A549 (cell line): Measurements from ENCODE around the gene TYW1. TPM values are rescaled to one million over a fixed set of nuclear protein-coding genes. Genes with fewer than 3 reads are reported as not detected.
A peak's percentile ranks its signal among the peaks of the same experiment; 100 is the strongest.
"Not testable (repeated sequence)": the region's sequence is repeated elsewhere in the genome, so short reads cannot be mapped to it uniquely, and the experiment has no call there.

Source experiments
- ATAC-seq, 2 experiments: fragments of 200-7000 bp in 1 of 2; fragments of >200 bp in 1 of 2; cut with Nextera tagmentation in 1 of 2; cut with Tn5 transposase in 1 of 2; 3 replicates each; pipeline versions ENCODE4 v1.8.0 to v1.9.1; 2018 to 2020; ENCODE audit warnings: mild to moderate bottlenecking in 1 of 2, moderate library complexity in 1 of 2
- CTCF ChIA-PET: fragments of 300-600 bp; sonication (Branson Sonifier 250); formaldehyde crosslinking; extraction: SDS; loops from one replicate; lab custom pipeline; 2021; ENCODE audit warnings: antibody characterized with exemption, inconsistent platforms; lab: Yijun Ruan, JAX
- POLR2A ChIA-PET: fragments of 350-600 bp; formaldehyde crosslinking; extraction: SDS; loops from one replicate; lab custom pipeline; 2021; ENCODE audit warnings: antibody characterized with exemption, inconsistent platforms; lab: Yijun Ruan, JAX
- DNase-seq, 2 experiments: peaks; one replicate each; pipeline versions ENCODE4 v3.0.0 to v3.0.0-alpha.2; 2011 to 2016; ENCODE audit warnings: low read depth in 1 of 2, low spot score in 1 of 2
- FAIRE-seq: peaks from 2 replicates; lab custom pipeline; 2011; peaks lifted over from hg19 to GRCh38; lab: Jason Lieb, UNC
- H3K27ac ChIP-seq, 2 experiments: fragments of >200 bp; sonication (Bioruptor Twin); formaldehyde crosslinking; 3 replicates each; pipeline ENCODE4 v1.5.1; 2016 to 2017
- H3K4me1 ChIP-seq: fragments of >200 bp; sonication (Bioruptor Twin); formaldehyde crosslinking; 3 replicates; pipeline ENCODE4 v1.6.1; 2016
- H3K4me2 ChIP-seq: fragments of >200 bp; sonication (Bioruptor Twin); formaldehyde crosslinking; 3 replicates; pipeline ENCODE4 v1.6.1; 2016
- H3K4me3 ChIP-seq: fragments of >200 bp; sonication (Bioruptor Twin); formaldehyde crosslinking; 3 replicates; pipeline ENCODE4 v1.5.1; 2016
- H3K9me3 ChIP-seq: fragments of >200 bp; sonication (Bioruptor Twin); formaldehyde crosslinking; 3 replicates; pipeline ENCODE4 v1.6.1; 2016
- WGBS: methylation state at CpG from one replicate; pipeline ENCODE4 v1.1.6; 2017; ENCODE audit errors: missing lambda C conversion rate; 5-methylcytosine and 5-hydroxymethylcytosine counted together
- polyA plus RNA-seq, 4 experiments: library from polyadenylated mRNA; depleted of rRNA in 3 of 4; stranded (reverse); fragments of >200 nt; fragmentation: RNase III in 1 of 4; extraction: RNeasy Plus Mini Kit Qiagen cat#74134 plus additional on column Dnase treatment in 1 of 4; gene quantifications; 2 replicates in 3 of 4; 3 replicates in 1 of 4; pipeline ENCODE4 v1.2.3, GENCODE V29; 2011 to 2017

TYW1 gene
- polyA plus RNA-seq, 2 of the 4 experiments (the other 2 are of a cell fraction), result 15.3 to 26.9 TPM

DNA sequence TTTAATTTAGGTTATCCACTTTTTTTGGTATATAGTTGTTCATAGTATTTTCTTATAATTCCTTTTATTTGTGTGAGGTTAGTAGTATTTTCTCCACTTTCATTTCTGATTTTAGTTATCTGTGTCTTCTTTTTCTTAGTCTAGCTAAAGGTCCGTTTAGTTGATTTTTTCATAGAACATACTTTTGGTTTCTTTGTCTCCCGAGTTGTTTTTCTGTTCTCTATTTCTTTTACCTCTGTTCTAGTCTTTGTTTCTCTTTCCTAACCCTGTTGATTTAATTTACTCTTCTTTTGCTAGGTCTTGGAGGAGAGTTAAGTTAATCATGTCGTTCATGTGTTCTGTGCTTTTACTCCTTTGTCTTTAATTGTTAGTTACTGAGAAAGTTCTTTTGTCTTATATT is 174.5 kb downstream of the TYW1 start:
- H3K9me3 ChIP-seq, CTCF ChIA-PET, ATAC-seq, FAIRE-seq, H3K27ac ChIP-seq, H3K4me2 ChIP-seq, H3K4me3 ChIP-seq, DNase-seq, H3K4me1 ChIP-seq, POLR2A ChIA-PET: not testable (repeated sequence)
- 87% methylated on average over 3 of the region's 3 CpGs for WGBS

DNA sequence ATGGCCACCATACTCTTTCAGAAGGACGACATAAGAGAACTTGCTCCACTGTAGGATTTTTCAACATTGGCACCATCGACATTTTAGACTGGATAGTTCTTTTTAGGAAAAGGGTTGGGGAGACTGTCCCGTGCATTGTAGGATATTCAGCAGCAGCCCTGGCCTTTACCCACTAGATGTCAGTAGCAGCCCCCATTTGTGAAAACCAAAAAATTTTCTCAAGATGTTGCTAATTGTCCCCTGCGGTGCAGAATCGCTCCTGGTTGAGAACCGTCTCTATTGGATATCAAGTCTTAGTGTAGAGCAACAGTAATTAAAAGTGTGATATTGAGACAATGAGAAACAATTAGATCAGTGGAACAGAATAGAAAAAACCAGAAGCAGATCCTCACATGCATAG is 180.1 kb downstream of the TYW1 start:
- WGBS, result 61% methylated on average over 6 of the region's 6 CpGs
- DNase-seq, H3K4me3 ChIP-seq, H3K27ac ChIP-seq, POLR2A ChIA-PET, H3K9me3 ChIP-seq, CTCF ChIA-PET, H3K4me2 ChIP-seq, H3K4me1 ChIP-seq: not testable (repeated sequence)
- peak; percentile 72 to 76; a peak in 5 of 6 replicates for ATAC-seq
- peak; percentile 89 for FAIRE-seq

DNA sequence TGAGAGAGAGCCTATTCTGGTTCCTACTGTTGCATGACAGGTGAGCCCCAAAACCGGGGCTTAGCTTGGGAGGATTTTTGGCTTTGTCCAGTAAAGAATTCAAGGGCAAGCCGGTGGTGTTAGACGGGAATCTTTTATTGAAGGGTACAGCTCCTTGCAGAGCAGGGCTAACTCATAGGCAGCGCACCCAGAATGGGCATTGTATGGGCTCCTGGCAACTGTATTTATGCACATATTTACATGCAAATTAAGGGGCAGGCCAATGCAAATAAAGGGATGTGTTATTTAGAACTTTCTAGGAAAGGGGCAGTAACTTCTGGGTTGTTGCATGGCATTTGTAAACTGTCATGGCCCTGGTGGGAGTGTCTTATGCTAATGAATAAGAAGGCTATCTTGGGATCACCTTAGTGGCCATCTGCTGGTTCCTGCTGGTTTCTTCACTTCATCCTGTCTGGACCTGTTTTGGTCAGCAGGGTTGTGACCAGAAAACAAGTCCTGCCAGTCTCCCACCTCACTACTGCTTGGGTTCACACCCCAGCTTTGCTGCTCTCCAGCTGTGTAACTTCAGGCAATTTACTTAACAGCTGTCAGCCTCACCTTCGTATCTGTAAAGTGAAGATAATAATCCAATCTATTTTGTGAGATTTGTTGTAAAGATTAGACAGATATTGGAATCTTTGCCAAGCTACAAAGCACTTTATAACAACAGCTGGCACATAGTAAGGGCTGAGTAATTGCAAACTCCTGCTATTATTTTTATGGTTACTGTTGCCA is 182.5 kb downstream of the TYW1 start:
- FAIRE-seq, CTCF ChIA-PET, H3K4me2 ChIP-seq, H3K4me1 ChIP-seq, H3K4me3 ChIP-seq, H3K27ac ChIP-seq, H3K9me3 ChIP-seq, POLR2A ChIA-PET: not testable (repeated sequence)
- peak in 1 of 2 experiments; percentile 7 for DNase-seq
- WGBS, result 91% methylated on average over 5 of the region's 5 CpGs
- peak in 1 of 2 experiments; percentile 23; a peak in 1 of 6 replicates for ATAC-seq

DNA sequence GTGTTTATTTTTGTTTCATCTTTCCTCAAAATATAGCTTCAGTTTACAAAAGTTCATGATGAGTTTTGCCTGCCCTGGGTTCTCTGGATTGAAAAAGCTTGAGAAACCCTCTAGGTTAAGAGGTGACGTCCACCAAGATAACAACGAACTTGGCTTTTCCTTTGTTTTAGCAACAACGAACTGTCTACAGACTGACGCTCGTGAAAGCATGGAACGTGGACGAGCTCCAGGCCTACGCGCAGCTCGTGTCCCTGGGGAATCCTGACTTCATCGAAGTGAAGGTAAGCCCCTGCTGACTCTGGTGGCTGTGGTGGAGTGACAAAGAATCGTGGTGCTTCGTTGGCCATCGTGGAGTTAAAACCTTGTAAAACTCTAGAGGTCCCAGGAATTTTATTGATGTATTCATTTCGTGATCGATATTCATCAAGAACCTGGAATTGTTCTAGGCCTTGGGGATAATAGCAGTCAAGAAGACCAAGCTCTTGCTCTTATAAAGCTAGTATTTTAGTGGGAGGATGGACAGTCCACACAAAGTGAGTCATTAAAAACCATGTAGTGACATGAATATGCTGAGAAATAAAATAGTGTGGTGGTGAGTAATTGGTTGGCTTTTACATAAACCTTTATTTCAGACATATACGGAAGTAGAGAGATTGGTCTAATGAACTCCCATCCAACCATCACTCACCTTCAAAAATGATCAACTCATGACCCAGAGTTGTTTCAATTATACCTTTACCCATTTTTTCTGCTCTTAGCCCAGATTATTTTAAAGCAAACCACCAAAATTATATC is 186.5 kb downstream of the TYW1 start:
- POLR2A ChIA-PET, H3K4me2 ChIP-seq, CTCF ChIA-PET, H3K4me1 ChIP-seq, ATAC-seq, DNase-seq, H3K27ac ChIP-seq, H3K4me3 ChIP-seq, H3K9me3 ChIP-seq, FAIRE-seq: not testable (repeated sequence)
- 86% methylated on average over 12 of the region's 17 CpGs for WGBS

DNA sequence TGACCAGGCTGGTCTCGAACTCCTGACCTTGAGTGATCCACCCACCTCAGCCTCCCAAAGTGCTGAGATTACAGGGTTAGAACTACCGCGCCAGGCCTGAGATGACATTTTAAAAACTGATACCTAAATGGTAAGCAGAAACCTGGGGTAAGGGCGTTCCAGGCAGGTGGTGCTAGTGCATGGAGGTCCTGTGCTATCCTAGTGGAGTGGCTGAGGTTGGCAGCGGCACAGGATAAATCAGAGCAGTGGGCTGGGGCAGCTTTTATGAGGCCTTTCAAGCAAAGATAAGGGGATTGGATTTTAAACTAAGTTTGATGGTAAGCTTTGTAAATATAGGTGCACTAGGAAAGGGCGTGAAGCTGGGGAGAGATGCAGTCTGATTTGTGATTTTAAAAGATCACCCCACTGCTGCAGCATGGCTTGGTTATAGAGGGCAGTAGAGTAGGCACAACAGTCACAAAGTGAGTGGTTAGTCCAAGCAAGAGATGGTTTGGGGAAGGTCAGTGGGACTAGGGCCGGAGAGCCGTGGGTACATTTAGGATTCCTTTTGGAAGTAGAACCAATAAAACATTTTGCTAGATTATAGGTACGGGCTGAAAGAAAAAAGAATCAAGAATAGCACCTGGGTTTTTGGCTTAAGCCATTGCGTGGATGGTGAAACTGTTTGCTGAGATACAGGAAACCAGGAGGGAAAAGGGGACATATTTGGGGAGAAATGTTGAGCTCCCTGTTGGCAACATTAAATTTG is 188.5 kb downstream of the TYW1 start:
- H3K9me3 ChIP-seq, DNase-seq, H3K4me3 ChIP-seq, CTCF ChIA-PET, H3K27ac ChIP-seq, H3K4me2 ChIP-seq, H3K4me1 ChIP-seq, ATAC-seq, FAIRE-seq, POLR2A ChIA-PET: not testable (repeated sequence)
- 77% methylated on average over 9 of the region's 10 CpGs for WGBS

DNA sequence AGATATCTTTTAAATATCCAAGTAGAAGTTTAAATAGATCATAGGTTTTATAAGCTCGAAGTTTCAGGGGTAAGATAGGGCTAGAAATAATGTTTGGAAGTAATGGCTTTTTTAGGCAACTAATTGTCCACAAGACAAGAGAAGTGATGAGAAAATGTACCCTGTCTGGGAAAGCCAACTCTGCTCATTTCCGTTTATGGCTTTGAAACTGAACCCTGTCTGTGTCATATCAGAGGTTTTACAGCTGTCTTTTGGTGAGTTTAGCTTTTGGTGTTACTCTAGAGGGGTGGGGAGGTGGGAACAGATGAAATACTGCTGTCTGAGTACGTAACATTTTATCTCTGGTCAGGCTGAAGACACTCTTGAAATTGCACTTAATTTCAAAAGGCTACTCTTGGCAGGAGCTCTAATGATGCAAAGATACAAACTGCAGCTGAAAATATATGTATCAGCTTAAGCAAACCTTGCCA is 189.1 kb downstream of the TYW1 start:
- POLR2A ChIA-PET, CTCF ChIA-PET, H3K4me3 ChIP-seq, H3K4me1 ChIP-seq, DNase-seq, H3K9me3 ChIP-seq, ATAC-seq, H3K27ac ChIP-seq, FAIRE-seq, H3K4me2 ChIP-seq: not testable (repeated sequence)
- WGBS, result 62% methylated on average over 2 of the region's 3 CpGs

DNA sequence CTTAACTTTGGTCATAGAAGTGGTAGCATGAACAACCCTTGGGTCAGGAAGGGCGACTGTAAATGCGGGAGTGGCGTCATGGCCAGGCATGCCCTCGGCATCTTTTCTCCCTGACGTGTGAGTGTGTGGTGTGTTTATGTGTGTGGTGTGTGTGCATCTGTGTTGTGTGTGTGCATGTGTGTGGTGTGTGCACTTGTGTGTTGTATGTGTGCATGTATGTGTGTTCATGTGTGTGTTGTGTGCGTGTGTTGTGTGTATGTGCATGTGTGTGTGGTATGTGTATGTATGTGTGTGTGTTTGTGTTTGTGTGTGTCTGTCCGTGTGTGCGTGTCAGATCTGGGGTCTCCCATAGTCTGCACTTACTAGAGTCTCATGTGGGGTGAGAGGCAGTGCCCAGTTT is 192.5 kb downstream of the TYW1 start:
- H3K4me2 ChIP-seq, H3K27ac ChIP-seq, H3K9me3 ChIP-seq, H3K4me1 ChIP-seq, POLR2A ChIA-PET, DNase-seq, CTCF ChIA-PET, ATAC-seq, FAIRE-seq, H3K4me3 ChIP-seq: not testable (repeated sequence)
- 85% methylated on average over 8 of the region's 8 CpGs for WGBS

DNA sequence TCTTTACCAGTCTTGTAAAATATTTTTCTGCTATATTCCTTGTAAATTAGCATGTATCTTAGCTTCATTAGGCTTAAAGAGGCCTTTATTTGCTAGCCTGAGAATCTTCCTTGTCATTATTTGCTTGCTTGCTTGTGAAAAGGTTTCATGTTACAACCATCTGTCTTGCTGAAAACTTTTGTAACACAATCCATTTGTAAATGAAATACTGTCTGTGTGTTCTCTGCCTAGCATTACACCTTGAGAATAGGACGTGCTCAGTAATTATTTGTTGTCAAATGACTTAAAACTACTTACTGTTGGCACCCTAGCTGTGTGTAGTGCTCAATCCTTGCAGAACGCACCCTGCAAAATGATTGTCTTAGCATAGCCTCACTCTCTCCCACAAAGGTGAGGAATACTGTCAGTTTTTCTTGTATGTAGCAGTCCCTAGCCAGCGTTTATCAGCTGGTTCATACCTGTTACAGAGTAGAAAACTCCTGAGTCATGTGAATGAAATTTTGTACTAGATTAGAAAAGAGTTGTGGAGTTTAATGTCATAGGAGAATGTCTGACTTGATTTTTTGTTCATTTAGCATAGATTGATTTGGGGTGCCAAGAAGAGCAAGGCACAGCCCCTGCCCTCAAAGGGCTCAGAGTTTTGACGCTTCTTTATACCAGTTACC is 193.3 kb downstream of the TYW1 start:
- H3K9me3 ChIP-seq, H3K4me3 ChIP-seq, H3K4me1 ChIP-seq, DNase-seq, CTCF ChIA-PET, ATAC-seq, H3K4me2 ChIP-seq, POLR2A ChIA-PET, H3K27ac ChIP-seq, FAIRE-seq: not testable (repeated sequence)
- 72% methylated on average over 4 of the region's 4 CpGs for WGBS

DNA sequence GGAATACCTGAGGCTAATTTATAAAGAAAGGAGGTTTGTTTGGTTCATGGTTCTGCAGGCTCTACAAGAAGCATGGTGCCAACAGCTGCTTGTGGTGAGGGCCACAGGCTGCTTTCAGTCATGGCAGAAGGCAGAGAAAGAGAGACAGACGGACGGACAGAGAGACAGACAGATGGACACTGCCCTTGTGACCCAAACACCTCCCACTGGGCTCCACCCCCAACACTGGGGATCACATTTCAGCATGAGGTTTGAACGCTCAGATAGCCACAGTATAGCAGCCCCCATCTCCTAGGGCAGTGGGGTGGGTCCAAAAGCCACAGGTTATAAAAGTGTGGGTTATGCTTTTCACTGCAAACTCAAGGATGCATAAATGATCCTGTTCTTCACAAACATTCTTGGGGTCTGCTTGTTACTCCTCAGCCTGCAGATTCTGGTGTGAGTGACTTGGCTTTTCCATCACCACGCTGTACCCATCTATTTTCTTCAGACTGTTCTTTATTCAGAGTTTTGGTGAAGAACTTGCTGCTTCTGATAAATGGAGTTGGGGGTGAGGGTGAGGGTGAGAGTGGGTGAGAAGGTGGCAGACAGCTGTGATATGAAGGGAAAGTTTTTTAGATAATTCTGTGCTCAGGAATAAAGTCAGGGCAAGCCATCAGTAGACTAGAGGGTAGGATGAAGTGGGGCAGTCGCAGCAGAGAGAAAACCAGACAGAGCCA is 194.5 kb downstream of the TYW1 start:
- H3K4me2 ChIP-seq, POLR2A ChIA-PET, H3K27ac ChIP-seq, H3K4me3 ChIP-seq, ATAC-seq, CTCF ChIA-PET, FAIRE-seq, H3K4me1 ChIP-seq, H3K9me3 ChIP-seq, DNase-seq: not testable (repeated sequence)
- 87% methylated on average over 4 of the region's 5 CpGs for WGBS

DNA sequence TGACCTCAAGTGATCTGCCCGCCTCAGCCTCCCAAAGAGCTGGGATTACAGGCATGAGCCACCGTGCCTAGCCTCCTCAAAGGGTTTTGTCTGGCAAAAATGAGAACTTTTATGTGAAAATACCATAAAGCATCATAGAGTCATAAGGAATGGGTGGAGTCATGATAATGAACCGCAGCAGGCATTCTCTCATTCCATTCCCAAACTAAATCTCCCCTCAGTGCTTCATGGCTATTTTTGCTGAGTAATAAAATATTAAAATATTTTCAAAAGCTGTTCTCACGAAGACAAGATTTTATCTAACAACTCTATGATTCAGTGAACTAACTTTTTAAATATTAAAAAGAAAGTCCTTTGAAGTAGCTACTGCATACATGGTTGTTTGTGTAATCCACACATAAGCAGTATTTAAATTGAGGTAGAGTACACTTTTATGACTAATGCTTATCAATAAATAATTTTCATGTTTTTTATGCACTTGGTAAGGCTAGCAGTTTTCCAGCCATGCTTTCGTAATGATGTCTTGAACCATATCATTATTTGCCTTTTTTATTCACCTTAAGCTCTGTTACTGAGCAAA is 195.6 kb downstream of the TYW1 start:
- H3K4me1 ChIP-seq, H3K4me2 ChIP-seq, FAIRE-seq, H3K4me3 ChIP-seq, H3K27ac ChIP-seq, CTCF ChIA-PET, H3K9me3 ChIP-seq, ATAC-seq, POLR2A ChIA-PET, DNase-seq: not testable (repeated sequence)
- 89% methylated on average over 5 of the region's 5 CpGs for WGBS
